Erythroblast (primary cell): ENCODE results near the gene SGK1.

Source experiments
- GATA1 ChIP-seq: IDR thresholded peaks from 2 replicates; pipeline ENCODE4 v1.6.1; 2011; ENCODE audit warnings: low read depth, mild to moderate bottlenecking, control low read depth, low read length, moderate library complexity
- POLR2A ChIP-seq: IDR thresholded peaks from 2 replicates; pipeline ENCODE4 v1.6.1; 2011; ENCODE audit warnings: mild to moderate bottlenecking, low read length

DNA sequence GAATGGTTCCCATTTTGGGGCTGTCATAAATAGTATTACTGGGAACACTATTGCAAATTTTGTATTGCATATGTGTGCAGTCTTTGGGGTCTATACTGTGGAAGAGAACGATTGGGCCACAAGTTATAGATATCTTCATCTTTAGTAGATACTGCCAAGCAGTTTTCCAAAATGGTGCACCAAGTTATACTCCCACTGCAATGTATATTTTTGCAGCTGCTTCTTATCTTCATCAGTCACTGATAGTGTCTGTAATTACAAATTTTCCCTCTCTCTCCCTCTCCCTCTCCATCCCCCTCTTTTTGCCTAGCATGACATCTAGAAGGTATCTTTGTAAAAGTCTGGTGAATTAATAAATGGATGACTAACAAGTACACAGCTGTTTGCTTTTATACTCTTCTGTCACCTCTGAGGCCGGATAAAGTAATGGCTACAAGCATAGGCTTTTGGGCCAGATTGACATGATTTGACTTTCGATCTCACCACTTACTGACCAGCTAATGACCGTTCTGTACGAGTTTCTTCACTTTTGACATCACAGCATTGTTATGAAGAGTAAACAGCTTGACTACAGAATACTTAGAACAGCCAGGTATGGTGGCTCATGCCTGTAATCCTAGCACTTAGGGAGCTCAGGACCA is 152.2 kb downstream of the SGK1 start:
- TF ChIP-seq POLR2A: no peak
- no peak for TF ChIP-seq GATA1
